Stimulated activated naive CD8-positive, alpha-beta T cell treated with anti-CD3 and anti-CD28 coated beads, Interleukin-15, Interleukin-2, amounts not matched to agents 100 ng/mL and 50 ng/mL, for 24 hours (primary cell): ENCODE measurements around the gene POLE2.
"Not testable (repeated sequence)": the region's sequence is repeated elsewhere in the genome, so short reads cannot be mapped to it uniquely, and the experiment has no call there.

Experiments
- H3K27ac Mint-ChIP-seq: one replicate; pipeline ENCODE4 v1.8.0; 2021; ENCODE audit warnings: mild to moderate bottlenecking, mixed read lengths
- H3K27me3 Mint-ChIP-seq: one replicate; pipeline ENCODE4 v1.8.0; 2021; ENCODE audit warnings: mixed read lengths
- H3K36me3 Mint-ChIP-seq: one replicate; pipeline ENCODE4 v1.8.0; 2021; ENCODE audit warnings: low read depth, mixed read lengths
- H3K4me1 Mint-ChIP-seq: one replicate; pipeline ENCODE4 v1.8.0; 2021; ENCODE audit warnings: low read depth, mixed read lengths
- H3K4me3 Mint-ChIP-seq: one replicate; pipeline ENCODE4 v1.8.0; 2021; ENCODE audit warnings: mild to moderate bottlenecking, mixed read lengths
- H3K9me3 Mint-ChIP-seq: one replicate; pipeline ENCODE4 v1.8.0; 2021; ENCODE audit warnings: mixed read lengths

Gene POLE2

GRCh38 chr14:49634547-49635334, 53.3 kb downstream of the POLE2 start, which contains the start of gene DNAAF2:
Gene DNAAF2, minus strand, starts transcription at chr14:49635244. Its CDS starts 95 bp downstream, at chr14:49635149.
- Mint-ChIP-seq H3K4me3 (peak within 1 kb of the TSS; percentile 98), H3K4me1 (peaks cover 66% of the 10 kb centered on the region), H3K9me3 (no peaks in the 10 kb centered on the region), H3K27ac (peak within 1 kb of the TSS; percentile 95), H3K27me3 (no peaks in the 10 kb centered on the region), H3K36me3 (peaks cover 62% of the 10 kb centered on the region)

GRCh38 chr14:49633640-49634546, 54.1 kb downstream of the POLE2 start:
- peak overlapping the region; percentile 98 for H3K4me3 Mint-ChIP-seq
- no peaks in the 10 kb centered on the region for H3K27me3 Mint-ChIP-seq
- peaks cover 57% of the 10 kb centered on the region for H3K36me3 Mint-ChIP-seq
- peak overlapping the region; percentile 95 for H3K27ac Mint-ChIP-seq
- H3K9me3 Mint-ChIP-seq = no peaks in the 10 kb centered on the region
- peaks cover 69% of the 10 kb centered on the region for H3K4me1 Mint-ChIP-seq

- Mint-ChIP-seq H3K9me3 (no peaks in the 10 kb centered on the region), H3K4me3 (peak overlapping the region; percentile 98), H3K27ac (peak overlapping the region; percentile 75), H3K27me3 (no peaks in the 10 kb centered on the region), H3K36me3 (peaks cover 54% of the 10 kb centered on the region), H3K4me1 (peaks cover 60% of the 10 kb centered on the region)
These were observed 63.8 kb downstream of the POLE2 start for GRCh38 chr14:49623941-49624839.

- H3K27ac Mint-ChIP-seq = peak overlapping the region; percentile 75
- H3K27me3 Mint-ChIP-seq = no peaks in the 10 kb centered on the region
- peaks cover 60% of the 10 kb centered on the region for H3K4me1 Mint-ChIP-seq
- peak overlapping the region; percentile 98 for H3K4me3 Mint-ChIP-seq
- no peaks in the 10 kb centered on the region for H3K9me3 Mint-ChIP-seq
- H3K36me3 Mint-ChIP-seq = peaks cover 58% of the 10 kb centered on the region
These were observed 64.6 kb downstream of the POLE2 start for GRCh38 chr14:49623387-49623786.

- H3K36me3 Mint-ChIP-seq = peaks cover 61% of the 10 kb centered on the region
- H3K4me3 Mint-ChIP-seq = peak overlapping the region; percentile 98
- H3K4me1 Mint-ChIP-seq = peaks cover 61% of the 10 kb centered on the region
- no peaks in the 10 kb centered on the region for H3K27me3 Mint-ChIP-seq
- H3K27ac Mint-ChIP-seq = peak overlapping the region; percentile 97
- H3K9me3 Mint-ChIP-seq = no peaks in the 10 kb centered on the region
These were observed 65.9 kb downstream of the POLE2 start for GRCh38 chr14:49622022-49622607.

- peak overlapping the region; percentile 97 for H3K27ac Mint-ChIP-seq
- H3K4me3 Mint-ChIP-seq = peak overlapping the region; percentile 98
- H3K9me3 Mint-ChIP-seq = no peaks in the 10 kb centered on the region
- H3K27me3 Mint-ChIP-seq = no peaks in the 10 kb centered on the region
- H3K36me3 Mint-ChIP-seq = peaks cover 66% of the 10 kb centered on the region
- H3K4me1 Mint-ChIP-seq = peaks cover 59% of the 10 kb centered on the region
These were observed 66.7 kb downstream of the POLE2 start for GRCh38 chr14:49621114-49621881.

- Mint-ChIP-seq H3K27me3 (no peaks in the 10 kb centered on the region), H3K27ac (peak within 1 kb of the TSS; percentile 97), H3K36me3 (peaks cover 69% of the 10 kb centered on the region), H3K9me3 (no peaks in the 10 kb centered on the region), H3K4me3 (peak within 1 kb of the TSS; percentile 98), H3K4me1 (peaks cover 53% of the 10 kb centered on the region)
These were observed 67.6 kb downstream of the POLE2 start, which contains the start of the genes MGAT2 and RPL36AL for GRCh38 chr14:49620182-49621113. Gene MGAT2, plus strand, starts transcription at chr14:49620799. Its CDS starts 470 bp downstream, at chr14:49621269. Gene RPL36AL, minus strand, starts transcription at chr14:49620626. Its CDS starts 1,522 bp downstream, at chr14:49619104.

GRCh38 chr14:49619730-49620129, 68.3 kb downstream of the POLE2 start:
- Mint-ChIP-seq H3K4me3 (peak overlapping the region; percentile 98), H3K27ac (peak overlapping the region; percentile 97), H3K36me3 (peaks cover 64% of the 10 kb centered on the region), H3K27me3 (no peaks in the 10 kb centered on the region), H3K9me3 (no peaks in the 10 kb centered on the region), H3K4me1 (peaks cover 48% of the 10 kb centered on the region)

- not testable (repeated sequence) for H3K9me3 Mint-ChIP-seq, H3K27me3 Mint-ChIP-seq
- Mint-ChIP-seq H3K4me1 (peaks cover 46% of the 10 kb centered on the region), H3K27ac (peak overlapping the region; percentile 97), H3K4me3 (peak overlapping the region; percentile 98), H3K36me3 (peaks cover 64% of the 10 kb centered on the region)
These were observed 68.7 kb downstream of the POLE2 start for GRCh38 chr14:49619273-49619672.

GRCh38 chr14:49617852-49618519, 70.0 kb downstream of the POLE2 start:
- Mint-ChIP-seq H3K27me3 (no peaks in the 10 kb centered on the region), H3K4me1 (peaks cover 33% of the 10 kb centered on the region), H3K4me3 (peak overlapping the region; percentile 98), H3K27ac (peak overlapping the region; percentile 97), H3K9me3 (no peaks in the 10 kb centered on the region), H3K36me3 (peaks cover 62% of the 10 kb centered on the region)

GRCh38 chr14:49615776-49616175, 72.2 kb downstream of the POLE2 start:
- Mint-ChIP-seq H3K9me3 (no peaks in the 10 kb centered on the region), H3K27ac (no peak overlapping the region), H3K36me3 (peaks cover 62% of the 10 kb centered on the region), H3K27me3 (no peaks in the 10 kb centered on the region), H3K4me1 (peaks cover 17% of the 10 kb centered on the region), H3K4me3 (no peak overlapping the region)

- Mint-ChIP-seq H3K9me3 (no peaks in the 10 kb centered on the region), H3K36me3 (peaks cover 65% of the 10 kb centered on the region), H3K27ac (no peak overlapping the region), H3K4me3 (no peak overlapping the region), H3K4me1 (peaks cover 17% of the 10 kb centered on the region), H3K27me3 (no peaks in the 10 kb centered on the region)
These were observed 73.8 kb downstream of the POLE2 start for GRCh38 chr14:49614196-49614595.
